SK-N-SH (cell line): ENCODE measurements around the gene HTR1E.

ENCODE experiments used
- CHD2 ChIP-seq: fragments of 150-350 bp; IDR thresholded peaks from 2 replicates; pipeline ENCODE4 v1.6.1; 2018; ENCODE audit warnings: low read length; ENCODE audit not compliant: partially characterized antibody
- CTCF ChIP-seq: fragments of 200-600 bp; sonication (generic); IDR thresholded peaks from 2 replicates; pipeline ENCODE4 v1.6.1; 2017; ENCODE audit warnings: antibody characterized with exemption, mild to moderate bottlenecking, moderate library complexity
- FOXM1 ChIP-seq: IDR thresholded peaks from 2 replicates; pipeline ENCODE4 v1.4.0; 2012; ENCODE audit warnings: low read depth, mild to moderate bottlenecking
- IRF3 ChIP-seq: fragments of 150-350 bp; IDR thresholded peaks from 2 replicates; pipeline ENCODE4 v1.6.1; 2016; ENCODE audit warnings: mild to moderate bottlenecking, low read depth, low read length
- JUND ChIP-seq: IDR thresholded peaks from 2 replicates; pipeline ENCODE4 v1.4.0; 2012
- MEF2A ChIP-seq: IDR thresholded peaks from 2 replicates; pipeline ENCODE4 v1.4.0; 2012; ENCODE audit warnings: low read depth, borderline replicate concordance
- NRF1 ChIP-seq: IDR thresholded peaks from 2 replicates; pipeline ENCODE4 v1.6.1; 2012; ENCODE audit warnings: low read depth, mild to moderate bottlenecking, low read length
- POLR2AphosphoS5 ChIP-seq: IDR thresholded peaks from 2 replicates; pipeline ENCODE4 v1.6.1; 2012; ENCODE audit warnings: low read depth, low read length
- RFX5 ChIP-seq: IDR thresholded peaks from 2 replicates; pipeline ENCODE4 v1.6.1; 2012; ENCODE audit warnings: mild to moderate bottlenecking, improper control_type of control experiment, low read length
- TAF1 ChIP-seq: IDR thresholded peaks from 2 replicates; pipeline ENCODE4 v1.6.1; 2012; ENCODE audit warnings: low read depth, mild to moderate bottlenecking, low read length, moderate library complexity, borderline replicate concordance
- YY1 ChIP-seq: IDR thresholded peaks from 2 replicates; pipeline ENCODE4 v1.4.0; 2012; ENCODE audit warnings: low read depth, mild to moderate bottlenecking
- TF ChIP-seq, protein P1 (sequence below): IDR thresholded peaks from 2 replicates; pipeline ENCODE4 v1.4.0; 2012; ENCODE audit warnings: low read depth, borderline replicate concordance

- TF ChIP-seq POLR2AphosphoS5 = no peak
- no peak for TF ChIP-seq JUND
- no peak for TF ChIP-seq CTCF
- no peak for TF ChIP-seq TAF1
- TF ChIP-seq FOXM1 = no peak
- TF ChIP-seq IRF3 = no peak
- no peak for TF ChIP-seq NRF1
- no peak for TF ChIP-seq YY1
- TF ChIP-seq RFX5 = no peak
- TF ChIP-seq, protein P1, sequence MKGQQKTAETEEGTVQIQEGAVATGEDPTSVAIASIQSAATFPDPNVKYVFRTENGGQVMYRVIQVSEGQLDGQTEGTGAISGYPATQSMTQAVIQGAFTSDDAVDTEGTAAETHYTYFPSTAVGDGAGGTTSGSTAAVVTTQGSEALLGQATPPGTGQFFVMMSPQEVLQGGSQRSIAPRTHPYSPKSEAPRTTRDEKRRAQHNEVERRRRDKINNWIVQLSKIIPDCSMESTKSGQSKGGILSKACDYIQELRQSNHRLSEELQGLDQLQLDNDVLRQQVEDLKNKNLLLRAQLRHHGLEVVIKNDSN = no peak
- no peak for TF ChIP-seq MEF2A
- TF ChIP-seq CHD2 = no peak
These were observed 24.3 kb downstream of the HTR1E start for GRCh38 chr6:86961455-86962200.
